Measurements from ENCODE around the gene R3HDM1. TPM values are rescaled to one million over a fixed set of nuclear protein-coding genes. Genes with fewer than 3 reads are reported as not detected.

R3HDM1 gene
- total RNA-seq, 4 donors from 2014 or later, result 15.9 to 27.9 (median 22.8) TPM

GRCh38 chr2:135762022-135762421 lies 230.7 kb downstream of the R3HDM1 start:
- Histone ChIP-seq H3K4me1 (no peaks in the 10 kb centered on the region), H3K4me3 (no peak overlapping the region), H3K36me3 (peaks cover 7 to 98% of the 10 kb centered on the region in 2 donors), H3K9me3 (peaks cover 0 to 13% (median 0%) of the 10 kb centered on the region in 3 donors), H3K27ac (no peak overlapping the region), H3K27me3 (no peaks in the 10 kb centered on the region)
- ATAC-seq, result no peak
- TF ChIP-seq POLR2AphosphoS5 (IDR thresholded peaks at IDR 0.05) (no peak), EP300 (IDR thresholded peaks at IDR 0.05) (no peak), CTCF (IDR thresholded peaks at IDR 0.05) (no peak), POLR2A (IDR thresholded peaks at IDR 0.05) (no peak)

- no peaks in the 10 kb centered on the region for H3K27me3 ChIP-seq
- H3K27ac ChIP-seq, result no peak overlapping the region
- WGBS, 2 donors (ENCODE audit: low coverage in 1 of 2), result 67% methylated on average over 1 of the region's 1 CpG; no CpG with 5 or more reads in 1 of the 2 donors
- H3K4me1 ChIP-seq, result no peaks in the 10 kb centered on the region
- H3K36me3 ChIP-seq, result peaks cover 2 to 98% of the 10 kb centered on the region in 2 donors
- ATAC-seq, result no peak
- TF ChIP-seq POLR2A (IDR thresholded peaks at IDR 0.05) (no peak), CTCF (IDR thresholded peaks at IDR 0.05) (no peak), EP300 (IDR thresholded peaks at IDR 0.05) (no peak), POLR2AphosphoS5 (IDR thresholded peaks at IDR 0.05) (no peak)
- no peak overlapping the region for H3K4me3 ChIP-seq
- H3K9me3 ChIP-seq, result peaks cover 0 to 8% (median 0%) of the 10 kb centered on the region in 3 donors
Observed at GRCh38 chr2:135762530-135762929, 231.2 kb downstream of the R3HDM1 start.

GRCh38 chr2:135768863-135769262 lies 237.6 kb downstream of the R3HDM1 start:
- H3K4me1 ChIP-seq, result no peaks in the 10 kb centered on the region
- no peaks in the 10 kb centered on the region for H3K9me3 ChIP-seq
- ATAC-seq, result no peak
- H3K4me3 ChIP-seq, result no peak overlapping the region
- WGBS, 2 donors (ENCODE audit: low coverage in 1 of 2), result 93% methylated on average over 8 of the region's 8 CpGs; no CpG with 5 or more reads in 1 of the 2 donors
- H3K27me3 ChIP-seq, result no peaks in the 10 kb centered on the region
- H3K36me3 ChIP-seq, result peaks cover 0 to 99% of the 10 kb centered on the region in 2 donors
- TF ChIP-seq POLR2AphosphoS5 (IDR thresholded peaks at IDR 0.05) (no peak), POLR2A (IDR thresholded peaks at IDR 0.05) (no peak), CTCF (IDR thresholded peaks at IDR 0.05) (no peak), EP300 (IDR thresholded peaks at IDR 0.05) (no peak)
- H3K27ac ChIP-seq, result no peak overlapping the region

DNA sequence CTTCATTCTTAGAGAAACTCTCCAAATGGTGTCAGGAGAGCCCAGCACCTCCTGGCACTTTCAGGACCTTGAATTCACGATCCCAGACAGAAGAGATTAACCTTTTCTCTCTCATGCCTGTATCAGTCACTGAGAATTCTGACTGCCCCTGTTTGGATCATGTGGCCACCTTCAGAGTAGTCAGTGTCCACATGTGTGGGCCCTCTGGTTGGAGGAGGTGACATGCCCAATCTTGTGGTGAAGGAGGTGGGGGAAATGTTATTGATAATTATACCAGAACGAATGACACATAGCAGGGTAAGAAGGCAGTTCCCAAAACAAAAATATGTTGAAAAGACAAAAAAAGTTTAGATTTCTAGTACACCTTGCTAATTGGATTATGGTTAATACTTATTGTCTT lies 242.0 kb downstream of the R3HDM1 start:
- no peaks in the 10 kb centered on the region for H3K27me3 ChIP-seq
- TF ChIP-seq POLR2AphosphoS5 (IDR thresholded peaks at IDR 0.05) (no peak), POLR2A (IDR thresholded peaks at IDR 0.05) (no peak), EP300 (IDR thresholded peaks at IDR 0.05) (no peak), CTCF (IDR thresholded peaks at IDR 0.05) (no peak)
- H3K4me1 ChIP-seq, result no peaks in the 10 kb centered on the region
- peaks cover 0 to 99% of the 10 kb centered on the region in 2 donors for H3K36me3 ChIP-seq
- ATAC-seq, result no peak
- H3K9me3 ChIP-seq, result no peaks in the 10 kb centered on the region
- WGBS, 2 donors (ENCODE audit: low coverage in 1 of 2), result 100% methylated on average over 1 to 2 of the region's 2 CpGs
- H3K27ac ChIP-seq, result no peak overlapping the region
- H3K4me3 ChIP-seq, result no peak overlapping the region

DNA sequence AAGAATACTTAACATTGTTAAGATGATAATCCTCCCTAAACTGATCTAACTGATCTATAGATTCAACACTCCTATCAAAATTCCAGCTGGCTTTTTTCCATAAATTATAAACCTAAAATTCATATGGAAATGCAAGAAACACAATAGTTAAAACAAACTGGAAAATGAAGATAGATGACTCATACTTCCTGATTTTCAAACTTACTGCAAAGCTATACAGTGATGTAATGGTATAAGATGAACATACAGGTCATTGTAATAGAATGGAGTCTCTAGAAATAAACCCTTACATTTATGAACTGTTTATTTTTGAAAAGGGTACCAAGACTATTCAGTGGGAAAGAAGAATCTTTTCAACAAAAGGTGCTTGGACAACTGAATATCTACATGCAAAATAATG lies 242.6 kb downstream of the R3HDM1 start:
- ATAC-seq, result no peak
- Histone ChIP-seq H3K27ac (no peak overlapping the region), H3K36me3 (peaks cover 0 to 99% of the 10 kb centered on the region in 2 donors)

More for the DNA sequence above, 242.6 kb downstream of the R3HDM1 start:
- Histone ChIP-seq H3K4me3 (no peak overlapping the region), H3K27me3 (no peaks in the 10 kb centered on the region), H3K4me1 (no peaks in the 10 kb centered on the region), H3K9me3 (no peaks in the 10 kb centered on the region)
- no peak for TF ChIP-seq EP300 (IDR thresholded peaks at IDR 0.05)
- TF ChIP-seq CTCF (IDR thresholded peaks at IDR 0.05), result no peak
- no peak for TF ChIP-seq POLR2AphosphoS5 (IDR thresholded peaks at IDR 0.05)

Small RNA genes within 50 kb of the gene (small RNA-seq; reads per million reads assigned to genes)
- 4.9 to 16.6 (median 9.6) reads per million in 4 donors for gene MIR128-1
- gene RNU6-512P, result 0 reads per million in 4 donors

Other genes starting within 250 kb of the R3HDM1 start
- 1 to 10 TPM; 1.4 to 4.6 (median 2.4) TPM for gene ZRANB3, start 266 bp upstream of the R3HDM1 start, total RNA-seq
- gene UBXN4, start 210.4 kb downstream of the R3HDM1 start, total RNA-seq, result 10 to 100 TPM; 41.0 to 75.6 (median 59.9) TPM

Data from gastroesophageal sphincter (tissue), 4 donors.